GM19099 (cell line): ENCODE data around the gene ADAM8.

Experiments
- POLR2A ChIP-seq: IDR thresholded peaks from 3 replicates; pipeline ENCODE4 v1.6.1; 2011; ENCODE audit warnings: low read depth; ENCODE audit not compliant: insufficient read length; ENCODE audit errors: extremely low read depth

Gene ADAM8

DNA sequence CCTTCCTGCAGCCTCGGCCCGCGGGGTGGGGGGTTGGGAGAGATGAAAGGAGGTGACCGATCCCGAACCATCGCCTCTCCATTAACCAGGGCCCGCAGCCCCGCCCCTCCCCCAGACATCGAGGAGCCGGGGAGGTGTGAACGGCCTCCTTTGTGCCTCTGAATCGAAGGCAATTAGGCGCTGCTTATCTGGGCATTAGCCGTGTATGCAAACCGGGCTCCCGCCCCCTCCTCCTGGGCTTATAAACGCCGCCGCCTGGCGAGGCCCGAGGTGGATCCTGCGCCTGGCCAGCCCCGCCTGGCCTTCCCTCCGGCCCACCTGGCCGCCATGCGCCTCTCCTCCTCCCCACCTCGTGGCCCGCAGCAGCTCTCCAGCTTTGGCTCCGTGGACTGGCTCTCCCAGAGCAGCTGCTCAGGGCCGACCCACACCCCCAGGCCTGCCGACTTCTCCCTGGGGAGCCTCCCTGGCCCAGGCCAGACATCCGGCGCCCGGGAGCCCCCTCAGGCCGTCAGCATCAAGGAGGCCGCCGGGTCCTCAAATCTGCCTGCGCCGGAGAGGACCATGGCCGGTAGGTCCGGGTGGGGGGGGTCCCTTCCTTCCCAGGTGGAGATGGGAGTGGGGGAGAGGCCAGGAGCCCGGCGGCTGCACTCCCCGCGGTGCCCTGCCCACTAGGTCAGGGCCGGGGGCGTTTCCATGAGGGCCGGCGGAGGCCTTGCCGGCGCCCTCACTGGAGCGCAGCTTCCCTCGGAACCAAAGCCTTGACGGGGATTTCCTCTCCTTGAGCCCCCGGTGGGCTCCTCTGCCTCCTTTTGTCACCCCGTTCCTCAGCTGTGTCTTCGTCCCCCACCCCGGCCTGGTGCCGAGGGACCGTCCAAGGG, 38.8 kb downstream of the ADAM8 start, which contains the start of gene VENTX:
Gene VENTX (plus strand): TSS at position 268 of the 878 bp plus-strand sequence. CDS start 60 bp downstream, at position 328.
- no peak for TF ChIP-seq POLR2A

DNA sequence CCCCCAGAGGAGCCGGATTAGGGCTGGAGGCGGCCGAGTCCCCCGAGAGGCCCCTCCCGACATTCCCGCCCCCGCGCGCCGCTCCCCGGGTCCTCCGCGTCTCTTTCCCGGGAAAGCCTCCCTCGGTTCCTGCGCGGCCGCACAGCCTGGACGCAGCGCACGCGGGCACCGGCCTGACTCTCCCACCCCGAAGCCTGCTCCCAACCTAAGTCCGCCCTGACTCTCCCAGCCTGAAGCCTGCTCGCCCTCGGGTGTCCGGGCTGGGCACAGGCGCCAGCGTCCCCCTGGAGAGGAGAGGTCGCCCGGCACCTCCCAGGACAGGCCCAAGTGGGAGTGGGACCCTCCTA, 39.5 kb downstream of the ADAM8 start:
- no peak for TF ChIP-seq POLR2A

DNA sequence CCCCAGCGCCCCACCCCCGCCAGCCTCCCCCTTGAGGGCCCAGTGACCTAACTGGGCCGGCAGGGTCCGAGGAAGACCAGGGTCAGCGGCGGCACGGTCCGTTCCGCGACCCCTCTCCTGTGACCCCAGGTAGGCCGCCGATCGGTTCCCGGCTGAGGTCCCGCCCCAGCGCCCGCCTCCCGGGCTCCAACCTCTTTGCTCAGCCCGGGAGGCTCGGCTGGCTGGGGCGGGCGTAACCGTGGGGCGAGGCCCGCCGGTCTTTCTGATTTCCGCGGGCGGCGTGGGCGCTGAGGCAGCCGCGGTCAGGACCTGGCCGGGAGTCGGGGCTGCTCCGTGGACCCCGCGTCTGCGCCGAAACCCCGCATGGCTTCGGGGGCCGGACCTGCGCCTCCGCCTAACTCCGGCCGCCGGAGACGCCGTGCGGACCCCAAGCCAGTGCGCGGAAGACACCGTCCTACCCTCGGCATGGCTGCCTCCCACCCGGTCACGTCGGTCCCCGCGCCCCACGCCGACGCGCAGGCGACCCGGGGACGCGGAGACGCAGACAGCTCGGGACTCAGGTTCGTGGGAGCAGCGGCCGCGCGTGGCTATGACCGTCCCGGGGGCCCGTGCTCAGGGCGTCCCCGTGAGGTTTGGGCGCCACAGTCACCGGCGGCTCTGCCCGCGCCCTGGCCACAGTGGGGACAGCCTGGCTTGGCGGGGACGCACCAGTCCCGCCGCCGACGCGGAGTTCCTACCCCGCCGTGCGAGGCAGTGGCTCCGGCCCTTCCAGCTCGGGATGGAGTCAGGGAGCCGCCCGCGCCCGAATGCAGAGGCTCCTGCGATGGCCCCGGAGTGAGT, 40.0 kb downstream of the ADAM8 start:
- TF ChIP-seq POLR2A = no peak

DNA sequence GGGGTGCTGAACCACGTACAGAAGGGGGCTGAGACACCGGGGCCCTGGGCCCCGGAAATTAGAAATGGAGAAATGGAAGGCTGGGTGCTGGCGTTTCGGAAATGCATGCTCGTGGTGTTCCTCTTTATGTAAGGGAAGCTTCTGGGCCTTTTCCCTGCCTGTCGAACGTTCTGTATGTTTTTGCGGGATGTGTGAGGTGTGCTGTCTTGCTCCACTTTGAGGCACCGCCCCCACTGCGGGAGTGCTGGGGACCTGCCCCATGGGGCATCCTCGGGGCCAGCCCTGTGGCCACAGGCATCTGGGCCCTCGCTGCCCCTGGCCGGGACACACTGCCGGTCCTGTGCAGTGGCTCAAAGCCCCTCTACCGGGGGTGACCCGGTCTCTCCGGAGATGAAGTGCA, 40.7 kb downstream of the ADAM8 start:
- no peak for TF ChIP-seq POLR2A

DNA sequence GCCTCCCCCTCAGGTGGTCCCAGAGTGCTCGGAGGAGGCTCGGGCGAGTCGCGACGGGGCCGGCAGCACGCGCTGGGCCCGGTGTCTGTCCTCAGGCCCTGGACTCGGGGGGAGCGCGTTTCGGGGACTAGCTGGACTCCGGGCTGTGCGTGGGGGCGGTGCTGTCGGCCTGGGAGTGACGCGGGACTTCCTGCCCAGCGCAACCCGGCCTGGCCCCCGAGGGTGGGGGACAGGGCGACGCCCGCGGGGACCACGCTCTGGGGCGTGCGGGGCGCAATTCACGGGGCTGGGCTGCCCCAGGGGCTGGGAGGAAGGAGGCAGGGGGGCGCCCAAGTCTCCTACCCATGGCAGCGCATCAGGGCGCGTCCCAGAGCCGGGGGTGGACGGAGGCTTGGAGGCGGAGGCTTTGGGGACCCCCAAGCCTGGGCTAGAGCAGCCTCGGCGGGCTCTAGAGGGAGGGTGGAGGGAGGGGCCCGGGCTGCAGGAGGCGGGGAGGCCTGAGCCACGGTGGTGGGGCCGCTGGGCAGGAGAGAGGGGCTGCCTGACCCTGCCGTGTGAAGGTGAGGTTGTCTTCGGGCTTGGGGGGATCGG, 41.3 kb downstream of the ADAM8 start:
- TF ChIP-seq POLR2A = no peak

DNA sequence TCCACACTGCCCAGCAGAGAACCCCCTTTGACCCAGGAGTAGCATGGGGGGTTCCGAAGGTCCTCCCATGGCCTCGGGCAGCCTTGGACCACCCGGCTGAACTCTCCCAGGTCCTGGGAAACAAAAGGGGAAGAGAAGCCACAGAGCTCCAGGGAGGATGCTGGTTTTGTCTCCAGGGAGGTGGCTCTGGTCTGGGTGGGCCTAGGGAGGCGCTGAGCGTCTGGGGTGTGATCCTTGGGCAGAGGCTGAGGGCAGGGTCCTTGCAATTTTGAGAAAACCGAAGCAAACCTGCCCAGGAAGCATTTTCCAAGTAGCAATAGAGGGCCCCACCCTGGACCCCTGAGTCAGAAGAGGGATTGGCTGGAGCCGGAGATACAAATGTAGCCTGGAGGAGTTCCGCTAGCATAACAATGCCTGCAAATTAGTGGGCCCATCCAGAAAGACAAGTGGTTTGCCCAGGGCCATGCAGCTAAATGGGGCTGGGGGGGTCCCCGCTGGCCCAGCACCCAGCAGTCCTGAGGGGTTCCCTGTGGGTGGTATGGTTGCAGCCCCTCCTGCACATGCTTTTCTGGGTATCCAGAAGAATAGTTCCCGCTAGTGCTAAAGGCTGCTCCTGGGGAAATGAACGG, 44.6 kb downstream of the ADAM8 start:
- TF ChIP-seq POLR2A = no peak

DNA sequence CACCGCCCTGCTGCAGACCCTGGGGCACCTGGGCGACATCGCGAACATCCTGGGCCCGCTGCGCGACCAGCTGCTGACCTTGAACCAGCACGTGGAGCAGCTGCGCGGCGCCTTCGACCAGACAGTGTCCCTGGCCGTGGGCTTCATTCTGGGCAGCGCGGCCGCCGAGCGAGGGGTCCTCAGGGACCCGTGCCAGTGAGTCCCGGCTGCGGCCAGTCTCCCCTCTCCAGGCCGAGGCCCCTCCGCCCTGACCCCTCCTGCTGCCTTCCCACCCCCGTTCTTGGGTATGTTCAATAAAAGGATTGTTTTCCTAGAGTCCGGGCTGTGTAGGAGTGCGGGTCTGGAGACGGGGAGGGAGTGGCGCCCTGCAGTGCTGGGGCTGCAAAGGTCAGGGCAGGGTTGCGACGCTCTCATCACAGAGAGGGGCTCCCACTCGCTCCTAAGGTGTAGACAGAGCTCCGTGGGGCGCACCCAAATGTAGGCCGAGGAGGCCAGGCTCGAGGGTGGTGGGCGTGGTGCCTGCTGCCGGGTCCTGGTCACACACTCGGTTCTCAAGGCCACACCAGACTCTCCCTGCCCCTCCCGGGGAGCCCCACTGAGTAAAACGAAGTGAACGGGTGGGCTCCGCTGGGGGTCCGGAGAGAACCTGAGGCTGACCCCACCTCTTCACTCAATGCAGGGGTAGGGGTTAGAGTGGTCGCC, 45.3 kb downstream of the ADAM8 start:
- TF ChIP-seq POLR2A = no peak

DNA sequence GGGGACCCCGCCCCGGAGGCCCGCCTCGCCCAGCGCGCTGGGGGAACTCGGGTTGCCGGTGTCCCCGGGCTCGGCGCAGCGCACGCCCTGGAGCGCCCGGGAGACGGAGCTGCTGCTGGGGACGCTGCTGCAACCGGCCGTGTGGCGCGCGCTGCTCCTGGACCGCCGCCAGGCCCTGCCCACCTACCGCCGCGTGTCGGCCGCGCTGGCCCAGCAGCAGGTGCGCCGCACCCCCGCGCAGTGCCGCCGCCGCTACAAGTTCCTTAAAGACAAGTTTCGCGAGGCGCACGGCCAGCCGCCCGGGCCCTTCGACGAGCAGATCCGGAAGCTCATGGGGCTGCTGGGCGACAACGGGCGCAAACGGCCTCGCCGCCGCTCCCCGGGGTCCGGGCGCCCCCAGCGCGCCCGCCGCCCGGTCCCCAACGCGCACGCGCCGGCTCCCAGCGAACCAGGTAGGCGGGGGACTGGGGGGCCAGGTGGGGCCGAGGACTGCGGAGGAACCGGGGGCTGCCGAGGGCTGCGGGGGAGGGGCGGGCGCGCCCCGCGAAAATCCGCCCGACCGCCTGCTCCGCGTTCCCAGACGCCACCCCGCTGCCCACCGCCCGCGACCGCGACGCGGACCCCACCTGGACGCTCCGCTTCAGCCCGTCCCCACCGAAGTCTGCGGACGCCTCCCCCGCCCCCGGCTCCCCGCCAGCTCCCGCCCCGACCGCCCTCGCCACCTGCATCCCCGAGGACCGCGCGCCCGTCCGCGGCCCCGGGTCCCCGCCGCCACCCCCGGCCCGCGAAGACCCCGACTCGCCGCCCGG, 46.1 kb downstream of the ADAM8 start:
- TF ChIP-seq POLR2A = no peak

DNA sequence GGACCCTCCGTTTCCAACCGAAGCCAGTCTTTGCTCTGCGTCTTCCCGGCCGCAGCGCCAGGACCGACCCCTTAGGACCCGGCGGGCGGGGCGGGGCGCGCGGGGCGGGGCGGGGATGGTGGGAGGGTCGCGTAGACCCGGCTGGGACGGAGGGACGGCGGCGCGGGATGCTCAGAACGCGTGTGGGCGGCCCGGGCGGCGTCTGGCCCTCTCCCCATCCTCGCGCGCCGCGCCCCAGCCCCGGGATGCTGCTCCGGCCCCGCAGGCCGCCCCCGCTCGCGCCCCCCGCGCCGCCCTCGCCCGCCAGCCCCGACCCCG, 46.7 kb downstream of the ADAM8 start, which contains the start of gene UTF1:
Gene UTF1 (plus strand): TSS at position 174 of the 318 bp plus-strand sequence. CDS start 72 bp downstream, at position 246.
- no peak for TF ChIP-seq POLR2A

DNA sequence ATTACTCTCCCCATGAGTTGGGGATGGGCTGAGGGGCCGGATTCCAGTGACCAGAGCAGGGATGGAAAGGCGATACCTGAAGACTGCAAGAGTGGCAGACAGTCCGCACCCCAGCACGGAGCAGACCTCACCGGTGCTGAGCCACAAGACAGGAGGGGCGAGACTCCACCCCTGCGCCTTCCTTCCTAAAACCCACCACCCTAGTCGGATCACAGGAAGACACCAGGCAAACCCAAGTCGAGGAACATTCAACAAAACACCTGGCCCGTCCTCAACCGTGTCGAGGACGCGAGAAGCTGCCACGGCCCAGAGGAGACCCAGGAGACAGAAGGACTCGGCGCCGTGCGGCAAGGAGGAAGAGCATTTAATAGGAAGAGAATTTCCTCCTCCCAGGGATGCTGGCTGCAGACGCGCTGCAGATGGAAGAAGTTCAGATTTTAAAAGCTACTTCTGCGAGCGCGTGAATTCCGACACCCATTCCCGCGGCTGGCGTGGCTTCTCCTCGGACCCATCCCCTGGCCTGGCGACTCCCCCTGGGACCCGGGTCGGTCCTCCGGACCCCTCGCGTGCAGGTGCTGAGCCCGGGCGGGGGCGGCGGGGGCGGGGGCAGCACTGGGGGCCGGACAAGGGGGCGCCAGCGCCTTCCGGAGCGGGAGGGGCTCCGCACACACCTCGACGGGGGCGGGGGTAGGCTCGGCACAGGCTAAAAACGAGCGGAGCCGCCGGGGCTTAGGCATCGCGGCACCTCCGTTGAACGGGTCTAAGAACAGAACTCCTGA, 47.2 kb downstream of the ADAM8 start:
- TF ChIP-seq POLR2A = no peak

DNA sequence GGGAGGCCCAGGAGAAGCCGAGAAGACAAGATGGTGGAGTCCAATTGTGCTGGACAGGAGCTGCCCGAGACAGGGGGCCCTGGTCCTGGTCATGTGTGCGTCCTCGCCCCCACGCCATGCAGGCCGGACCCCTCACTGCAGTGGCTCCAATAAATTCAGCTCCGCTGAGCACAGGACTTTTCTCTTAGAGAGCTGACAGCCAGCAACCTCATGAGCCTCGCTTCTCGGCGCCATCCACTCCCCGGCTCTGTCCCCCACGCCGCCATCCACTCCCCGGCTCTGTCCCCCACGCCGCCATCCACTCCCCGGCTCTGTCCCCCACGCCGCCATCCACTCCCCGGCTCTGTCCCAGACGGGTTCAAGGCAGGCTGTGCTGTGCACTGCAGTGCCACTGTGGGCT, 49.4 kb downstream of the ADAM8 start:
- TF ChIP-seq POLR2A = no peak

DNA sequence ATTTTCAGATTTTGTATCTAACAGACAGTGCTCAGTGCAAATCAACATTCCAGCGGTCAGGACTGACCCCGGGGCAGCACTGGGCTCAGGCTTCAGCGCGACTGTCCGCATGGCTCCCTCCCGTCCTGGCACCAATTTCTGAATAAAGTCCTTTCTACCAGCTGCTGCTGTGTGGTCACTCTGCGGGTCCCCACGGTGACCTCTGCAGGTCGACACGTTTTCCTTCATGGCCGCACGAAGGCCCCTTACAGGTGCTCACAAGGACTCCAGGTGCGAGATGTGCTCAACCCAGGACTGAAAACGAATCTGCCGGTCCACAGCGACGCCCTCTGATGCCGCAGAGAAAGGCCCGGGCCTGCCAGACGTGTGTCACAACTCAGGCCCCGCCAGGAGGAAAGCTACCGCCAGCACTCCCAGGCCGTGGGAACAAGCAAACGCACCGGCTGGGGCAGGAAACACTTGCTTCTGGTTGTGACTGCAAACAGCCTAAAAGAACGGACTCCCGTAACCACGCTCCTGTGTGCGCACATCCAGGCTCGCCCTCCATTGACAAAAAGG, 50.3 kb downstream of the ADAM8 start:
- no peak for TF ChIP-seq POLR2A

DNA sequence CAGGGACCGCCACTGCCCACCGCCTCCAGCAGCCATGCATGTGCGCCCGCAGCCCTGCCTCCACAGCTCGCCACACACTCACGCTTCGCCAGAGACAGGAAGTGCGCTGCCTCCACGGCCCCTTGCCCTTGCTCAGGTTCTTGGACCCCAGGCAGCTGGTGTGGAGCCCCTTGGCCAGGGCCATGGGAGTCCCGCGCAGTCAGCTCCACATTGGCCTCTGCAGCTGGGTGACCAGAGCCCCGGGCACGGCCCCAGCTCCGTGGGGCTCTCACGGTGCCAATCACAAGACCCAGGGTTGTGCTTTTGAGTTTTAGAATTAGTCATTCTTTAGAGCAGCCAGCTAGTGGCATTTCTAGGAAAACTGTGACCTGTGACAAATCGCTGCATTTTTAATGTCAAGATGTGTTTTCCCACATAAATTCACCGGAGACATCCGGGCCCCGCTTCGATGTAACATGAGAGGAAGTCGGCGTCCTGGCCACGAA, 50.9 kb downstream of the ADAM8 start:
- TF ChIP-seq POLR2A = no peak

DNA sequence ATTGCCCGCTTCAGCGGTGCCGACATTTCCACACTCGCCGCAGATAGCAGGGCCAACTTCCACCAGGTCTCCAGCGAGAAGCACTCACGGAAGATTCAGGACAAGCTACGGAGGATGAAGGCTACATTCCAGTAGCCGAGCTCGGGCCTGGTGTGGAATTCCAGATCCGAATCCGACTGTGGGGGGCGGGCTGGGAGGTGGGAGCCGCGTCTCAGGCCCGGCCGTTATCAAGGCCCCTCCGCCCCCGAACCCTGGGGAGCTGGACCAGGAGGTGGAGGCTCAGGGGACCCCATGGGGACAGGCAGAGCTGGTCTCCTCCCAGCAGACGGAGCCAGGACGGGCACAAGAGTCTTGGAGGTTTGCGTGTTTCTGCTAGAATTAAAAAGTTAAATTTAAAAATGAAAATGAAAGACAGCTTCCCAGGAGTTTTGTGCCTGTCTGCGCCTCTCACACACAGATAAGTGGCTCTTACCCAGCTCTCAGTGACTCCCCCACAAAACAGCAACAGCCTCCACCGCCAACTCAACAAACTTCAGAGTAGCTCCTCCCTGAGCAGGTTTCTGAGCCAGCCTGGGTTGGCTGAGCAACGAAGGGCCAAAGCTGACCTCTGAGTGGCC, 51.8 kb downstream of the ADAM8 start:
- no peak for TF ChIP-seq POLR2A
